Endothelial cell of umbilical vein (primary cell): Measurements from ENCODE around the gene SULT1C4. TPM values are rescaled to one million over a fixed set of nuclear protein-coding genes. Genes with fewer than 3 reads are reported as not detected.

ENCODE experiments used
- BruUV-seq: library from RNA; stranded (reverse); fragments of 400-500 nt; replicated peaks from 2 replicates; lab custom pipeline; 2021; lab: Mats Ljungman, UMichigan
- CTCF ChIA-PET: fragments of 300-600, 350-600 bp; sonication (Branson Sonifier 250); formaldehyde crosslinking; loops from one replicate; lab custom pipeline; 2021; ENCODE audit warnings: antibody characterized with exemption, inconsistent platforms; lab: Charles Lee
- POLR2A ChIA-PET: fragments of 300-600, 350-600 bp; sonication (Branson Sonifier 250); formaldehyde crosslinking; loops from one replicate; lab custom pipeline; 2021; ENCODE audit warnings: antibody characterized with exemption, inconsistent platforms; lab: Charles Lee
- DNase-seq: peaks from one replicate; pipeline ENCODE4 v3.0.0-alpha.2; 2011; ENCODE audit warnings: low read depth, low spot score
- FAIRE-seq: peaks from 2 replicates; lab custom pipeline; 2011; peaks lifted over from hg19 to GRCh38; lab: Jason Lieb, UNC
- H2AFZ ChIP-seq: 2 replicates; pipeline ENCODE4 v1.6.0; 2012; ENCODE audit warnings: low read depth, low read length, control low read depth, inconsistent platforms
- H3K27ac ChIP-seq: 2 replicates; pipeline ENCODE4 v1.5.1; 2011; ENCODE audit warnings: low read depth, mild to moderate bottlenecking, control low read depth, low read length, moderate library complexity; ENCODE audit not compliant: insufficient read depth
- H3K27me3 ChIP-seq, 2 experiments: 2 replicates each; pipeline versions ENCODE4 v1.6.0 to v1.6.1; 2011; ENCODE audit warnings: low read length in 2 of 2, mixed read lengths in 1 of 2; ENCODE audit not compliant: control insufficient read depth in 2 of 2, insufficient read depth in 2 of 2
- H3K36me3 ChIP-seq, 2 experiments: 2 replicates in 1 of 2; 3 replicates in 1 of 2; pipeline ENCODE4 v1.5.1; 2011; ENCODE audit warnings: low read length in 2 of 2, mild to moderate bottlenecking in 1 of 2, moderate library complexity in 1 of 2; ENCODE audit not compliant: control insufficient read depth in 2 of 2, insufficient read depth in 2 of 2; ENCODE audit errors: extremely low read depth in 1 of 2
- H3K4me1 ChIP-seq: 3 replicates; pipeline ENCODE4 v1.5.1; 2011; ENCODE audit warnings: mild to moderate bottlenecking, low read length; ENCODE audit not compliant: control insufficient read depth, insufficient read depth; ENCODE audit errors: extremely low read depth
- H3K4me2 ChIP-seq: 2 replicates; pipeline ENCODE4 v1.6.1; 2011; ENCODE audit warnings: low read length, control low read depth, mixed read lengths; ENCODE audit not compliant: insufficient read depth
- H3K4me3 ChIP-seq, 3 experiments: fragments of 200-600 bp in 1 of 3; sonication (generic), shearing (Covaris generic) in 1 of 3; replicated peaks in 1 of 3; 2 replicates each; pipeline ENCODE4 v1.5.1; 2011 to 2016; ENCODE audit warnings: control low read depth in 3 of 3, low read length in 3 of 3, mild to moderate bottlenecking in 2 of 3, inconsistent platforms in 1 of 3, low read depth in 1 of 3, moderate library complexity in 1 of 3; ENCODE audit not compliant: insufficient read depth in 1 of 3
- H3K79me2 ChIP-seq: 2 replicates; pipeline ENCODE4 v1.6.0; 2012; ENCODE audit warnings: low read length, inconsistent platforms; ENCODE audit not compliant: control insufficient read depth, insufficient read depth
- H3K9ac ChIP-seq: replicated peaks from 2 replicates; pipeline ENCODE3; 2011; ENCODE audit warnings: low read length, control low read depth; ENCODE audit not compliant: insufficient read depth; ENCODE audit errors: extremely low read depth
- H3K9me1 ChIP-seq: replicated peaks from 3 replicates; pipeline ENCODE4 v1.6.0; 2011; ENCODE audit warnings: mild to moderate bottlenecking, low read length; ENCODE audit not compliant: control insufficient read depth, insufficient read depth; ENCODE audit errors: extremely low read depth
- H3K9me3 ChIP-seq: replicated peaks from 2 replicates; pipeline ENCODE4 v1.5.1; 2012; ENCODE audit warnings: low read length, inconsistent platforms; ENCODE audit not compliant: control insufficient read depth, insufficient read depth
- H4K20me1 ChIP-seq: replicated peaks from 2 replicates; pipeline ENCODE3; 2011; ENCODE audit warnings: mild to moderate bottlenecking, low read length; ENCODE audit not compliant: control insufficient read depth, insufficient read depth; ENCODE audit errors: extremely low read depth
- CTCF ChIP-seq, 2 donors: IDR thresholded peaks; 1 replicate in 1 of 2; 2 replicates in 1 of 2; pipeline ENCODE4 v1.5.1; 2011; ENCODE audit warnings: low read length in 2 of 2, mild to moderate bottlenecking in 2 of 2, moderate library complexity in 2 of 2, control low read depth in 1 of 2, inconsistent platforms in 1 of 2, low read depth in 1 of 2; ENCODE audit not compliant: insufficient read depth in 1 of 2; ENCODE audit errors: extremely low read depth in 1 of 2
- EZH2 ChIP-seq: IDR thresholded peaks from 2 replicates; pipeline ENCODE4 v1.6.1; 2012; ENCODE audit warnings: borderline replicate concordance, low read depth, mild to moderate bottlenecking, moderate library complexity, low read length, inconsistent platforms; ENCODE audit not compliant: severe bottlenecking
- FOS ChIP-seq: IDR thresholded peaks from 2 replicates; pipeline ENCODE4 v1.6.1; 2011; ENCODE audit warnings: mild to moderate bottlenecking, low read length, moderate library complexity, borderline replicate concordance; ENCODE audit not compliant: insufficient read depth
- GATA2 ChIP-seq: IDR thresholded peaks from 2 replicates; pipeline ENCODE4 v1.7.0; 2011; ENCODE audit warnings: low read depth, mild to moderate bottlenecking, moderate library complexity, mixed read lengths, low read length; ENCODE audit not compliant: insufficient read length, insufficient read depth
- JUN ChIP-seq: IDR thresholded peaks from 2 replicates; pipeline ENCODE4 v1.6.1; 2011; ENCODE audit warnings: borderline replicate concordance, low read depth; ENCODE audit not compliant: insufficient read length, insufficient read depth
- MAX ChIP-seq: IDR thresholded peaks from 2 replicates; pipeline ENCODE4 v1.6.1; 2011; ENCODE audit not compliant: insufficient read depth, insufficient read length
- MYC ChIP-seq: IDR thresholded peaks from one replicate; pipeline ENCODE4 v1.6.1; 2011; ENCODE audit warnings: mild to moderate bottlenecking, low read depth, low read length
- POLR2A ChIP-seq: IDR thresholded peaks from 2 replicates; pipeline ENCODE4 v1.6.1; 2012; ENCODE audit warnings: low read depth, mild to moderate bottlenecking, control low read depth, low read length
- POLR2AphosphoS5 ChIP-seq: IDR thresholded peaks from 2 replicates; pipeline ENCODE4 v1.6.1; 2012; ENCODE audit warnings: low read depth, mild to moderate bottlenecking, control low read depth, low read length, moderate library complexity; ENCODE audit not compliant: insufficient read depth
- dilution Hi-C: fragments of 300-500 bp; cut with MboI; formaldehyde crosslinking; loops from one replicate; pipeline ENCODE4 v1.15.0; 2019; ENCODE audit warnings: low sequenced_read_pairs; ENCODE audit not compliant: extremely low pct_ligation_motif_present
- intact Hi-C: fragments of 100-400 bp; cut with micrococcal nuclease; formaldehyde crosslinking; loops from one replicate; pipeline ENCODE4 v1.10.0; 2022
- polyA plus RNA-seq, 4 experiments: library from polyadenylated mRNA; depleted of rRNA in 3 of 4; stranded (reverse) in 3 of 4; unstranded in 1 of 4; fragments of >200 nt; gene quantifications; 2 replicates each; pipeline versions ENCODE4 v1.2.1 to v1.2.3, GENCODE V29; 2011 to 2012; ENCODE audit warnings: missing spikeins in 1 of 4
- total RNA-seq: library from RNA; stranded (reverse); gene quantifications from 2 replicates; pipeline ENCODE4 v1.2.3, GENCODE V29; 2021

The SULT1C4 gene
- total and polyA plus RNA-seq, 2 donors (not counting 3 experiments of a cell fraction or from before 2014, with no cell fraction given): 17.2 to 29.3 TPM

GRCh38 chr2:108363024-108363907 is 14.5 kb upstream of the SULT1C4 start:
- CTCF ChIA-PET: interaction anchor here (1.2 to 1.3 kb wide), 2 partner anchors 14 to 221 kb away, joined by 3 to 4 read pairs; no protein-coding TSS in a partner anchor
- no TSS peak for BruUV-seq

More at GRCh38 chr2:108363024-108363907, 14.5 kb upstream of the SULT1C4 start:
- intact Hi-C loops (no loop called here), dilution Hi-C loops (no loop called here)
- POLR2A ChIA-PET: no interaction called here
- H3K9me3 ChIP-seq: no peaks in the 10 kb centered on the region
- H3K27me3 ChIP-seq: peaks cover 0 to 2% of the 10 kb centered on the region in 2 experiments
- FAIRE-seq: no peak
- H3K9me1 ChIP-seq: no peaks in the 10 kb centered on the region
- H3K4me2 ChIP-seq: no peak overlapping the region
- H2AFZ ChIP-seq: no peak overlapping the region
- no peak overlapping the region for H3K27ac ChIP-seq
- H3K36me3 ChIP-seq: no peaks in the 10 kb centered on the region
- TF ChIP-seq MAX (no peak), CTCF (IDR thresholded peaks at IDR 0.05; ENCODE audit: extremely low read depth in 1 of 2, insufficient read depth in 1 of 2, low read depth in 1 of 2, low read length in 2 of 2) (no peak), EZH2 (no peak), GATA2 (no peak), MYC (no peak), JUN (no peak), POLR2A (no peak), POLR2AphosphoS5 (no peak), FOS (no peak)
- H3K4me3 ChIP-seq: no peak overlapping the region
- peaks cover 14% of the 10 kb centered on the region for H3K4me1 ChIP-seq
- no peak for DNase-seq
- H4K20me1 ChIP-seq: no peaks in the 10 kb centered on the region
- no peak overlapping the region for H3K9ac ChIP-seq
- no peaks in the 10 kb centered on the region for H3K79me2 ChIP-seq
